Uterus (tissue), 2 donors: ENCODE results near the gene NKAIN2.

Experiments
- POLR2A ChIP-seq, 2 donors: fragments of 450-650 bp; IDR thresholded peaks; one replicate each; pipeline ENCODE4 v1.6.1; 2016; ENCODE audit warnings: antibody characterized with exemption in 2 of 2, mild to moderate bottlenecking in 1 of 2, moderate library complexity in 1 of 2
- TF ChIP-seq, protein P1 (sequence below), 4 experiments: fragments of 200-600 bp in 2 of 4; fragments of 450-650 bp in 2 of 4; sonication (generic) in 2 of 4; IDR thresholded peaks; one replicate each; pipeline ENCODE4 v1.5.1; 2016 to 2019; ENCODE audit warnings: antibody characterized with exemption in 4 of 4, mild to moderate bottlenecking in 2 of 4, moderate library complexity in 1 of 4

DNA sequence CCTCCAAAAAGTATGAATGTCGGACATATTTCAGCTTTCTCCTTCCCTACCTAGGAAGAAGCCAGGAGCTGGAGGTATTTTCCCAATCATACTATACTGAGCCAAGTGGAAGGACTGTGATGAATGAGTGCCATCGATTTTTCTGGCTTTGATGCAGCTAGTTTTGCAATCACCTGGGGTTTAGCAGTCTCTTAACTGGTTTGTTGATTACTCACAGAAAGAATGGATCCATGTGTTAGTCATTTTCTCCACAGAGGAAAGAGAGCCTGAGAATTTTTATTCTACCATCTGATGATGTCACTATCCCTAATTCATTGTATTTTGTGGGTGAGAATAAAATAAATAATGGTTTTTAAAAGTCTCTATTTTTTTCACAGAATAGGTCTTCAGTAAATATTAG lies 875.7 kb downstream of the NKAIN2 start:
- no peak for TF ChIP-seq POLR2A (IDR thresholded peaks at IDR 0.05)
- TF ChIP-seq, protein P1, sequence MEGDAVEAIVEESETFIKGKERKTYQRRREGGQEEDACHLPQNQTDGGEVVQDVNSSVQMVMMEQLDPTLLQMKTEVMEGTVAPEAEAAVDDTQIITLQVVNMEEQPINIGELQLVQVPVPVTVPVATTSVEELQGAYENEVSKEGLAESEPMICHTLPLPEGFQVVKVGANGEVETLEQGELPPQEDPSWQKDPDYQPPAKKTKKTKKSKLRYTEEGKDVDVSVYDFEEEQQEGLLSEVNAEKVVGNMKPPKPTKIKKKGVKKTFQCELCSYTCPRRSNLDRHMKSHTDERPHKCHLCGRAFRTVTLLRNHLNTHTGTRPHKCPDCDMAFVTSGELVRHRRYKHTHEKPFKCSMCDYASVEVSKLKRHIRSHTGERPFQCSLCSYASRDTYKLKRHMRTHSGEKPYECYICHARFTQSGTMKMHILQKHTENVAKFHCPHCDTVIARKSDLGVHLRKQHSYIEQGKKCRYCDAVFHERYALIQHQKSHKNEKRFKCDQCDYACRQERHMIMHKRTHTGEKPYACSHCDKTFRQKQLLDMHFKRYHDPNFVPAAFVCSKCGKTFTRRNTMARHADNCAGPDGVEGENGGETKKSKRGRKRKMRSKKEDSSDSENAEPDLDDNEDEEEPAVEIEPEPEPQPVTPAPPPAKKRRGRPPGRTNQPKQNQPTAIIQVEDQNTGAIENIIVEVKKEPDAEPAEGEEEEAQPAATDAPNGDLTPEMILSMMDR (IDR thresholded peaks at IDR 0.05) = no peak
